ENCODE results near the gene TMEM161A. TPM values are rescaled to one million over a fixed set of nuclear protein-coding genes. Genes with fewer than 3 reads are reported as not detected.

The TMEM161A gene
- total and polyA plus RNA-seq, 9 of the 15 experiments (the other 6 are each of a cell fraction or from before 2014, with no cell fraction given): 0.63 to 92.3 (median 38.9) TPM

- TF ChIP-seq PRDM10 (IDR thresholded peaks at IDR 0.05; ENCODE audit: partially characterized antibody) (no peak), ZNF347 (CRISPR knock-in tag; IDR thresholded peaks at IDR 0.05; ENCODE audit: low read depth) (no peak), ZNF785 (CRISPR knock-in tag; IDR thresholded peaks at IDR 0.05) (no peak), ZNF12 (CRISPR knock-in tag; IDR thresholded peaks at IDR 0.05) (0 out of 2 replicates have a peak, but pooled peaks have one; percentile 37), HBP1 (CRISPR knock-in tag; IDR thresholded peaks at IDR 0.05) (peak; percentile 56), ATF4 (CRISPR knock-in tag; IDR thresholded peaks at IDR 0.05) (no peak), HLTF (IDR thresholded peaks at IDR 0.05) (0 out of 2 replicates have a peak, but pooled peaks have one; percentile 38), ZNF444 (CRISPR knock-in tag; IDR thresholded peaks at IDR 0.05) (no peak), RBM25 (IDR thresholded peaks at IDR 0.05; ENCODE audit: low read depth, low read length, severe bottlenecking) (peak; percentile 65), CREB5 (CRISPR knock-in tag; IDR thresholded peaks at IDR 0.05) (no peak), VEZF1 (CRISPR knock-in tag; IDR thresholded peaks at IDR 0.05) (0 out of 2 replicates have a peak, but pooled peaks have one; percentile 16), TRIM28 (IDR thresholded peaks at IDR 0.05) (no peak), BCL6 (CRISPR knock-in tag; IDR thresholded peaks at IDR 0.05) (no peak), NRF1 (conservative IDR thresholded peaks at IDR 0.05 in 1 of 2, IDR thresholded peaks at IDR 0.05 in 1 of 2) (peak; percentile 48 to 60; a peak in 3 of 4 replicates), CREM (IDR thresholded peaks at IDR 0.05; ENCODE audit: low read depth) (no peak), ZNF143 (CRISPR knock-in tag; IDR thresholded peaks at IDR 0.05) (no peak), RBFOX2 (IDR thresholded peaks at IDR 0.05; ENCODE audit: low read depth, low read length) (peak; percentile 70)
These were observed 32.0 kb upstream of the TMEM161A start, which contains the start of gene MEF2B (continued) for GRCh38 chr19:19170053-19170872.
